Stimulated activated CD8-positive, alpha-beta memory T cell treated with anti-CD3 and anti-CD28 coated beads, Interleukin-7, amount 100 ng/mL, for 48 hours (primary cell): ENCODE results near the gene RRP12.
"Not testable (repeated sequence)": the region's sequence is repeated elsewhere in the genome, so short reads cannot be mapped to it uniquely, and the experiment has no call there.

ENCODE experiments used
- DNase-seq, 2 donors: peaks; one replicate each; pipeline ENCODE4 v3.0.0-alpha.2; 2020; ENCODE audit warnings: low read depth in 1 of 2; ENCODE audit errors: extremely low read depth in 1 of 2

Gene RRP12

GRCh38 chr10:97408496-97408992, 7.4 kb upstream of the RRP12 start:
- DNase-seq = no peak

DNA sequence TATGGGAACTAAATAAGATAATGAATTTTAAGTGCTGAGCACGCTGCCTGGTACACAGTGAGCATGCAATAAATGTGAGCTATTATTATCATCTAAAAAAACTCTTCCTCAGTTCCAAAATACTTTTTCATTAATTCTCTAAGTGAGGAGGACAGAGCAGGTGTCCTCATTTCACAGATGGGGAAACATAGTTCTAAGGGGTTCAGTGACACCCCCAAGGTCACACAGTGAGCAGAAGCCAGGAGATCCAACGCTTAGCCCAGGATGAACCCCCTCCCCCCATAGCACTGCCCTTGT, 6.8 kb upstream of the RRP12 start:
- DNase-seq = no peak

DNA sequence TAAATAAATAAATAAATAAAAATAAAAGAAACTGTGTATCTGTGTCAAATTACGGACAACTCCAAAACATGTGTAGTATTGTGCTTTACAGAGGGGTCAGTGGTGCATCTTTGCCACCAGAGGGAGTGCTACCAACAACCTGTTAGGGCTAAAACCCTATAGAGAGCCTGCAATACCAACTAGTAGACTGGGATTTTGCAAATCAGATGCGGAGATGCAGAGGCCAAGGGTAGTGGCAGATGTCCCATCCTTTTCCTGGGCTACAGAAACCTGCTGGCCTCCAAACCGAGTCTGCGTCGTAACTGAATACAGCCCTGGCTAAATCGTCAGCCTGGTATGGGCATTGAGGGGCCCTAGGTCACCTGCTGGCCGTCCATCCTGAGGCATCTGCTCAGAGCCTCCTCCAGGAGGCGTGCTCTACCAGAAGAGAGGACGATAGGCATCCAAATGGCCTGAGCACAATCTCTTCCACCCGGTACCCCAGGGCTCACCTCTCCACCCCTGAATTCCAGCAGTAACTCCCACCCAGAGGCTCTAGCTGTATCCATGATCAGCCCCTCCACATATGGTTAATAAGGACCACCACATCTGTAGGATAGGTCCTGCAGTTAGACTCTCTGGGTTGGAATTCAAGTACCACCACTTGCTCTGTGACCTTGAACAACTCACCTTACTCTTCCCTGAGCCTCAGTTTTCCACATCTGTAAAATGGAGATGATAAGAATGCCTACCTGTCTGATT, 6.2 kb upstream of the RRP12 start:
- peak in 1 of 2 donors; percentile 47 for DNase-seq

DNA sequence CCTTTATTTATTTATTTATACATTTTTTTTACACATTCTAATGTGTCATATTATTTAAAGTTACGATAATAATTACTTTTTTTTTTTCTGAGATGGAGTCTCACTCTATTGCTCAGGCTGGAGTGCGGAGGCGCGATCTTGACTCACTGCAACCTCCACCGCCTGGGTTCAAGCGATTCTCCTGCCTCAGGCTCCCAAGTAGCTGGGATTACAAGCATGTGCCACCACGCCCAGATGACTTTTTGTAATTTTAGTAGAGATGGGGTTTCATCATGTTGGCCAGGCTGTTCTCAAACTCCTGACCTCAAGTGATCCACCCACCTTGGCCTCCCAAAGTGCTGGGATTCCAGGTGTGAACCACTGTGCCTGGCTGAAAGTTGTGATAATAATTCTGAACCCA, 5.3 kb upstream of the RRP12 start:
- not testable (repeated sequence) for DNase-seq

- DNase-seq = no peak
Measured at GRCh38 chr10:97406064-97406463, 4.9 kb upstream of the RRP12 start.

DNA sequence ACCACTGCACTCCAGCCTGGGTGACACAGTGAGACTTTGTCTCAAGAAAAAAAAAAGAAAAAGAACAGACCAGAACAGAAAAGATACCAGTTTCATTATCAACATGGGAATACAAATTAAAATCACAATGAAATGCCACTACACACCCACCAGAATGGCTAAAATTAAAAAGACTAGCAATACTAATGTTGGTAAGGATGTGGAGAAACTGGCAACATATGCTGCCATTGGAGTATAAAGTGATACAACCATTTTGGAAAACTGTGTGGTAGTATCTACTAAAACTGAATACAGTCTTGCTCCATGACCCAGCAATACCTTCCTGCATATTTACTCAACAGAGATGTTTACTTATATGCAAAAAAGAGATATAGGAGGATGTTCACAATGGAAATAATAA, 2.9 kb upstream of the RRP12 start:
- DNase-seq = no peak

GRCh38 chr10:97401455-97401919, 347 bp upstream of the RRP12 start:
- no peak for DNase-seq

DNA sequence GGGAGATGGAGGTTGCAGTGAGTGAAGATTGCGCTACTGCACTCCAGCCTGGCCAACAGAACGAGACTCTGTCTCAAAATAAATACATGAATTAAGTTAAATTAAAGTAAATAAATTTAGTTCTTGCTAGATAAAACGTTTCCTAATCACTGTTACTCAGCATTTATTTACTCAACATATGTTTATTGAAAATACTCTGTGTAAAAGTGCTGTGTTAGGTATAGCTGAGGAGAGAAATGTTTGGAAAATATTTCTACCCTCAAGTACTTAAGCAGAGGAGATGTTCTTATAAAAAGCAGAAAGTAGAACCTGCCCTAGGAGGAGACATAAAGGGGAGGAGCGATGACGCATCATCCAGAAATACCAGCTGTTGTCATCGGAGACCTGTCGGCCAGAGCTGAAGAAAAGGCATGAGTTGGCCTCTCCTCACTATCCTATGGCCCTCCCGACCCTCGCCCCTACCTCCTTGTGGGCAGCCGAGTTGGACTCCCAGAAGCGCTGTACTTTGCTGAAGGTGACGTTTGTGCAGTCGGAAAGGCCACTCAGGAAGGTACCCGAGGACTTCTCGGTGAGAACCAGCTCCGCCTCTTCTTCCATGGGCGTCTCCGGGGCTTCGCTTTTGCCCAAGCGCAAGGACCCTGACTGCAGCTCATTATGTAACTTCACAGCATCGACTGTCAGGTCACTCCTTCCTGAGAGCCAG, 1.1 kb downstream of the RRP12 start:
- no peak for DNase-seq

DNA sequence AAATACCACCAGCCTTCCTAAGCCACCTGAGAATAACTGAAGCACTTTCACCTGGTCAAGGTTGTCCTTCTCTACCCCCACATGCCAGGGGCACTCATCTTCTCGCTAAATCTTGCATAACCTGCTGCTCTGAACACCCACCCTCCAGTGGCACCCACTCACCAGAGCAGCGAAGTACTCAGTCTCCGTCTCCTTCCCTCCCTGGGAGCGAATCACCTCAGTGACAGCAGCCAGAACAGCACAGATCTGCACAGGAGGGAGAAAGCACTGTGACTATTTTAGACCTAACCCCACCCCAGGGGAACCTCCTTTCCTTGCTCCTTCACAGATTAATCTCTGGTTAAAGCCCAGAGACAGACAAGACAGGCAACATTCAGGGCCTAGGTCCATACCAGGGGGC, 5.1 kb downstream of the RRP12 start:
- DNase-seq = no peak

GRCh38 chr10:97393034-97393573, 8.0 kb downstream of the RRP12 start:
- no peak for DNase-seq

DNA sequence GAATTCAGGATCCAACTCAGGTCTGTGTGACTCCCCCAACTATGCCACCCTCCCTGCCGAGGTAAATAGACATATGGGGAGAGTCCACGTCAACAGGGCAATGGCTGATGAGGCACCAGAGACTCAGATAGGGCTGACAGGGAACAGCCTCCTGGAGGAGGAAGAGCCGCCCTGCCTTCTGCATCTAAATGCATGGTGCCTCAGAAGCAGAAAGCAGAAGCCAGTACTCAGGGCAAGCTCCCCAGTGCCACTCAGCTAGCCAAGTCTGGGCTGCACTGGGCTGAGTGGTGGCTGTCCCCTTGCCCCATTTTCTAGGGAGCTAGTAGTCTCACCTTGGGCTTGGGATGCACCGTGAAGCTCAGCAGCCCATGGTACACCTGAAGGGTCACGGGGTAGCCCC, 11.0 kb downstream of the RRP12 start:
- DNase-seq = no peak

DNA sequence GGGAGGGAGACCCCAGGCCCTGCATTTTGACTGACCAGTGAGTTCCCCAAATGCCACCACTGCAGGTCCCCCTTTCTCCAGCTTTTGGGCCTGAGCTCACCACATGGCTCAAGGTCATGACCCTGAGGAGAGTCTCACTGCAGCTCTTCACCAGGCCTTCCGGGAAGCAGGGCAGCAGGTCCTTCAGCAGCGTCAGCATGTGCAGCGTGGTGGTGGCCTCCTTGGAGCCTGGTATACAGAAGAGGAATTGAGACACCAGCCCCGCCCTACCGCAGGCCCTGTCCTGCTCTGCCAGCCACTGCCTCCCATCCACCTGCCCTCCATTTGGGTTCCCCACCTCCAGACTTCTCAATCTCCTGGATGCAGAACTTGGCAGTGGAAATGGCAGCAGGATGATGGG, 13.0 kb downstream of the RRP12 start:
- DNase-seq = no peak

GRCh38 chr10:97385565-97385964, 15.6 kb downstream of the RRP12 start:
- DNase-seq = no peak

DNA sequence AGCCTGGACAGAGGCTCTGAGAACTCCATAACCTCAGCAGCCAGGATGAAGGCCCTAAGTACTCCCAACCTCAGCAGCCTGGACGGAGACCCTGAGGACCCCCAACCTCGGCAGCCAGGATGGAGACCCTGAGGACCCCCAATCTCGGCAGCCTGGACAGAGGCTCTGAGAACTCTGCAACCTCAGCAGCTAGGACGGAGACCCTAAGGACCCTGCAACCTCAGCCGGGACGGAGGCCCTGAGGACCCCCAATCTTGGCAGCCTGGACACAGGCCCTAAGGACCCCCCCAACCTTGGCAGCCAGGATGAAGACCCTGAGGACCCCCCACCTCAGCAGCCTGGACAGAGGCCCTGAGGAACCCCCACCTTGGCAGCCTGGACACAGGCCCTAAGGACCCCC, 16.5 kb downstream of the RRP12 start:
- no peak for DNase-seq

GRCh38 chr10:97384156-97384555, 17.0 kb downstream of the RRP12 start:
- no peak for DNase-seq

GRCh38 chr10:97383159-97383558, 18.0 kb downstream of the RRP12 start:
- no peak for DNase-seq

DNA sequence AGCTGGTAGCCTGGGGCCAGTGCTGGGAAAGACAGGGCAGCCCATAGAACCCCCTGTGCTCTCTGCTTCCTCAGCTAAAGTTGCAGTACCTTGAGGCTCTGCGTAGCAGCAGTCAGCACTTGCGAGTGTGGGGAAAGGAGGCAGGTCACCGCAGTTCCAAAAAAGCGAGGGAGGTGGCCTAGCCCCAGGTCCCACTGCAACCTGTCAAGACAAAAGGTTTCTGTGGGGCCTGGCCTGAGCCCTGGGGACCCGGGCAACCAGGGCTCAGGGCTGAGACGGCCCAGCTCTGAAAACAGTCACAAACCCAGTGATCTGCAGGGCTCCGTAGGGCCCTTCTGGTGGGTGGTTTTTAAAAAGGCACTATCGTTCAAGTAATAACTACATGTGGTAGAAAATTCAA, 19.5 kb downstream of the RRP12 start:
- no peak for DNase-seq

- no peak for DNase-seq
Measured at GRCh38 chr10:97380516-97380915, 20.6 kb downstream of the RRP12 start.

DNA sequence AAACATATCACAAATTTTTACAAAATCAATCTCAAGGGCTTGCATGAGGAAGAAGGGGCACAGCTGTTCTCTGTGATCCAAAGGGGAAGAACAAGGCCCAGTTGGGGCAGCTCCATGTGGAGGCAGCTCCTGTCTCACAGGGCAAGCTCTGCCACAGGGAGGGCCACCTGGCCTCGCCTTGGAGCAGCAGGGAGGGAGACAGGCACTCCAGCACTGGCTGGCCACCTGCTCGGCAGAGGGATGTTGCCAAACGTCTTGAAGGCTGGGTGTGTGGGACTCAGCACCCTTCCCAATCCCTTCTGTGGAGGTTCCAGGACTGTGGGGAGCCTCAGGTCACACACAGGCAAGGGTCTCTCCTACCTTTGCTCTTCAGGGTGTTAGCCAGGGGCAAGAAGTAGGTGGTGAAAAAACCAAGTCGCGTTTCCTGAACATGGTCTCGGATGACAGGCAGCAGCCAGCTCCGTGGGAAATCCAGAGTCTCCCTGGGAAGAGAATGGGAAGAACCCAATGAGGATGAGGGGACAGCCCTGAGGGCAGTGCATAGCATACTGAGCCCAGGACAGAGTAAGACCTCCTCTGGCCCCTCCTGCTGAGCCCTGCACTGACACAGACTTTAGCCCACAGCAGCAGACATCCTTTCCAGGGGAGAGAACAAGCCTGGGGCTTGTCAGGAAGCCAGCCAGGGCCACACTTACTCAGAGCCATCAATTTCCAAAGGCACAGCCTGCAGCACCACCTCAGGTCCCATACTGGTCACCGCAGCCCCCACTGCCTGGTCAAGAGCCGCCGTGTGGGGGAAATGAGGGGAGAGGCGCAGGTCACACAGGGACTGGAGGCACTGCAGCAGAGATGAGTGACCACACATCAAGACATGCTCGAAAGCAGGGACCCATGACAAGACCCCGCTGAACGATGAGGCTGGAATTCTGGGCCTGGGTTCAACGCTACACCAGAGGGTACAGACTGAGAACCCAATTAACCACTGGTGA, 21.9 kb downstream of the RRP12 start:
- no peak for DNase-seq

DNA sequence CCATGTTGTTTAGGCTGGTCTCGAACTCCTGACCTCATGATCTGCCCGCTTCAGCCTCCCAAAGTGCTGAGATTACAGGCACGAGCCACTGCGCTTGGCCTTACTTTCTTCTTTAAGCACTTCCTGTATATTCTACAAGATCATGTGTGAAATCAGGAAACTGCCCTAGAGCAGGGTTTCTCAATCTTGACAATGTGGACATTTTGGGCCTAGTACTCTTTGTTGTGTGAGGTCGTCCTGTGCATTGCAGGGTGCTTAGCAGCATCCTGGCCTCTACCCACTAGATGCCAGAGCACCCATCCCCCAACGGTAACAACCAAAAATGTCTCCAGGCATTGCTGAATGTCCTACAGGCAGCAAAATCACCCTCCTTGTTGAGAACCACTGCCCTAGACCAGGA, 24.7 kb downstream of the RRP12 start:
- no peak for DNase-seq

- no peak for DNase-seq
Measured at GRCh38 chr10:97373456-97373855, 27.7 kb downstream of the RRP12 start.
